Measurements from ENCODE around the gene ASGR2. TPM values are rescaled to one million over a fixed set of nuclear protein-coding genes. Genes with fewer than 3 reads are reported as not detected.
"Not testable (repeated sequence)": the region's sequence is repeated elsewhere in the genome, so short reads cannot be mapped to it uniquely, and the experiment has no call there.

ASGR2 gene
- polyA plus RNA-seq, 4 donors: 0.92 to 2.0 (median 1.7) TPM

DNA sequence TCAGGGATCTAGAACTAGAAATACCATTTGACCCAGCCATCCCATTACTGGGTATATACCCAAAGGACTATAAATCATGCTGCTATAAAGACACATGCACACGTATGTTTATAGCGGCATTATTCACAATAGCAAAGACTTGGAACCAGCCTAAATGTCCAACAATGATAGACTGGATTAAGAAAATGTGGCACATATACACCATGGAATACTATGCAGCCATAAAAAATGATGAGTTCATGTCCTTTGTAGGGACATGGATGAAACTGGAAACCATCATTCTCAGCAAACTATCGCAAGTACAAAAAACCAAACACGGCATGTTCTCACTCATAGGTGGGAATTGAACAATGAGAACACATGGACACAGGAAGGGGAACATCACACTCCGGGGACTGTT lies 12.9 kb upstream of the ASGR2 start:
- DNase-seq (ENCODE audit: low read depth in 4 of 4, low spot score in 3 of 4): not testable (repeated sequence)

DNA sequence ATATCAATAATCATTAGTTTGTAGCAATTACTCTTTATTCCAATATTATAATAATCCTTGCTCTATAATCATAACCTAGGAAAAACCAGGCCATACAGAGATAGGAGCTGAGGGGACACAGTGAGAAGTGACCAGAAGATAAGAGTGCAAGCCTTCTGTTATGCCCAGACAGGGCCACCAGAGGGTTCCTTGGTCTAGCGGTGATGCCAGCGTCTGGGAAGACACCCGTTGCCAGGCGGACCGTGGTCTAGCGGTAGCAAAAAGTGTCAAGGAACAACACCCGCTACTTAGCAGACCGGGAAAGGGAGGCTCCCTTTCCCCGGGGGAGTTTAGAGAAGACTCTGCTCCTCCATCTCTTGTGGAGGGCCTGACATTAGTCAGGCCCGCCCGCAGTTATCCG lies 11.8 kb upstream of the ASGR2 start:
- DNase-seq (ENCODE audit: low read depth in 4 of 4, low spot score in 3 of 4): not testable (repeated sequence)

DNA sequence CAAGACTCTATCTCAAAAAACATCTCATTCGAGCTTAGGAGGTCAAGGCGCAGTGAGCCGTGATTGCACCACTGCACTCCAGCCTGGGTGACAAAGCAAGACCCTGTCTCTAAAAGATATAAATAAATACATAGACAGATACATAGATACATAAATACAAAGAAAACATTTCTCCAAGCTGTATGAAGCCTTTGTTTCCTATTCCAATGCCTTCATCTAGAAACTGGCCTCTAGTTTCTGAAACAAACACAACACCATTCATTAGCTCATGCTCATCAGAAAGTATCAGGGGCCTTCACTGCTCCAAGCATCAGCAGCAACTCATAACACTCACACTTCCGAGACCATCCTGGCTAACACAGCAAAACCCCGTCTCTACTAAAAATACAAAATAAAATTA lies 10.3 kb upstream of the ASGR2 start:
- DNase-seq (ENCODE audit: low read depth in 4 of 4, low spot score in 3 of 4): no peak

DNA sequence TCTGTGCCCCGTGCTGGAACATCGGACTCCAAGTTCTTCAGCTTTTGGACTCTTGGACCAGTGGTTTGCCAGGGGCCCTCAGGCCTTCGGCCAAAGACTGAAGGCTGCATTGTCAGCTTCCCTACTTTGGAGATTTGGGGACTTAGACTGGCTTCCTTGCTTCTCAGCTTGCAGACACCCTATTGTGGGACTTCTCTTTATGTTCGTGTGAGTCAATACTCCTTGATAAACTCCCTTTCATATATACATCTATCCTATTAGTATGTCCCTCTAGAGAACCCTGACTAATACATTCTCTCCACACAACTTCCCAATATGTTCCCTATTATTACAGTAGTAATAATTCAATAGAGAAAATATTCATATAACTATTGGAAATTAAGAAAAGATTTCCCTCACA lies 9.2 kb upstream of the ASGR2 start:
- no peak for DNase-seq (ENCODE audit: low read depth in 4 of 4, low spot score in 3 of 4)

DNA sequence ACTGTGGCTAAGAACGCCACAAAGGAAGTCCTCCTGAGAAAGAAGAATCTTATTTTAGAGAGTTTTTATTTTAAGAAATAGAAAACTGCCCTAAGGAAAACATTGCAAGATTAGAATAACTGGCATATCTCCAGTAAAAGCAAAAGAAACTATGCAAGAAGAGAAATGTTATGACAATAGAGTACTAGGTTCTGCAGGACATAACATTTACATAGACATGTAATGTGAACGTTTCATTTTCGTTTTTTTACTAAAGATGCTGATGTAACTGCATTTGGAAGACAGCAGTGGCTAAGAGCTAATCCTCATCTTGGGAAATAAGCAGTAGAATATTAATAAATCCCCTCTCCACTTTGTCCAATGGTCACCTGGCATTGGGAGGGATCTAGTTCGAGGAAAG lies 7.8 kb upstream of the ASGR2 start:
- DNase-seq (ENCODE audit: low read depth in 4 of 4, low spot score in 3 of 4): no peak

DNA sequence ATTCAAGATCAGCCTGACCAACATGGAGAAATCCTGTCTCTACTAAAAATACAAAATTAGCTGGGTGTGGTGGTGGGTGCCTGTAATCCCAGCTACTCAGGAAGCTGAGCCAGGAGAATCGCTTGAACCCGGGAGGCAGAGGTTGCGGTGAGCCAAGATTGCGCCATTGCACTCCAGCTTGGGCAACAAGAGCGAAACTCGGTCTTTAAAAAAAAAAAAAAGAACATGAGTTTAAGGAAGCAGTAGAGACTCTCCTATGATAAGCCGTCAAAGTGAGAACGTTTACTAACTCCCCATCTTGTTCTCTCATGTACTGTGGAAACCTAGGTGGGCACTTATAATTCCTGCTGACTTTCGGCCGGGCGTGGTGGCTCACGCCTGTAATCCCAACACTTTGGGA lies 6.0 kb upstream of the ASGR2 start:
- not testable (repeated sequence) for DNase-seq (ENCODE audit: low read depth in 4 of 4, low spot score in 3 of 4)

DNA sequence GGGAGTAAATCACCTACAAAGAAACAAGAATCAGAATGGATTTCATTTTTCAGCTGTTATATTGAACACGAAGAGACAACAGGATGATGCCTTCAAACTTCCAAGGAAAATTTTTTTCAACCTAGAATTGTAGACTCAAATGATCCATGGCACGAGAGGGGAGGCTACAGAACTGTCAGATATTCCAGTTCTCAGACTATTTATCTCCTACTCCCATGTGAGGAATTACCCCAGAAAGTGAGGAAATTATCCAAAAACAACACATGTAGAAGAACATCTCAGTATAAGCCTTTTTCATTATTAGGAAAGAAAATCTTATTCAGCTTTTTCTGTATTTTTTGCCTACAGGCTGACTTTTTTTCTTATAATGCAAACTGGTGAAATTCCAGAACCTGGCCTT lies 5.5 kb upstream of the ASGR2 start:
- DNase-seq (ENCODE audit: low read depth in 4 of 4, low spot score in 3 of 4): no peak

DNA sequence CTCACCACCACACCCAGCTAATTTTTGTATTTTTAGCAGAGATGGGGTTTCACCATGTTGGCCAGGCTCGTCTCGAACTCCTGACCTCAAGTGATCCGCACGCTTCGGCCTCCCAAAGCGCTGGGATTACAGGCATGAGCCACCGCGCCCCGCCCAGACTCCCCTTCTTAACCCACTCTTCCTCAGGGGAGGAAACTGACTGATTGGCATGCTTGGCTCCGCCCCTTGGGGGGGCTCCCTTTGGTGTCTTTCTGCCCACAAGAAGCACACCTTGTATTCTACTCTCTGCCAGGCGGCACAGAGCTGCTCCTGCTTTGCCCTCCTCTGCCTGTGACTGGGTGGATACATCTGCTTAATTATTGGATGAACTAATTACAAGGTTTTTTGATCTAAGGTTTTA lies 4.7 kb upstream of the ASGR2 start:
- DNase-seq (ENCODE audit: low read depth in 4 of 4, low spot score in 3 of 4): no peak

DNA sequence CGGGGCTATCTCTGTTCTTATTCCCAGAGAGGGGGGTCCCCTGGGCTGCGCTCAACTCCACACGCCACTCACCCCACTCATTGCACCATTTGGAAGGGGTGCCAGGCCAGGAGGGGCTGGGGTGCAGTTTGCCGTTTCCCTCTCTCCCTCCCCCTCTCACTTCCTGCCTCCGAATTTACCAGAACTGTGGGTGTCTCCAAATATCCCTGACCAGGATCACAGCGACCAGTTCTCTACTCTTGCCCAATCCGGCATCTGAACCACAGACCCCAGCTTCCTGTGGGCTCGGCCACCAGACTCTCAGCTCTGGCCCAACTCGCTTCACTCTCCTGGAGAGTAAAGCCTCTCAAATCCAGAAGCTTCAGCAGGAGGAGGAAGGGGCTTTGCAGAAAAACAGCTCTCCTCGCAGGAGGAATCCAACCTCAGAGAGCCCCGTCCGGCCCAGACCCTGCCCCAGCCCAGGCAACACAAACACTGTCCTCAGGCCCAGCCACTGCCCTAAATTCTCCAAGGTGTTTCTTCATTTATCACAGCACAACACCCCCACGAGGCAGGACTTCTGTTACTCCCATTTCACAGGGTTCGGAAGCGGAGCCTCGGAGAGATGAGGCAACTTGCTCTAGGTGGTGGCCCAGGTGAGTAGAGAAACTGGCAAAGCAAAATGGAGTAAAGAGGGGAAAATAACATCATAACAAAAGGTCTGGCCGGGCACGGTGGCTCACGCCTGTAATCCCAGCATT lies 423 bp upstream of the ASGR2 start:
- DNase-seq (ENCODE audit: low read depth in 4 of 4, low spot score in 3 of 4): no peak

DNA sequence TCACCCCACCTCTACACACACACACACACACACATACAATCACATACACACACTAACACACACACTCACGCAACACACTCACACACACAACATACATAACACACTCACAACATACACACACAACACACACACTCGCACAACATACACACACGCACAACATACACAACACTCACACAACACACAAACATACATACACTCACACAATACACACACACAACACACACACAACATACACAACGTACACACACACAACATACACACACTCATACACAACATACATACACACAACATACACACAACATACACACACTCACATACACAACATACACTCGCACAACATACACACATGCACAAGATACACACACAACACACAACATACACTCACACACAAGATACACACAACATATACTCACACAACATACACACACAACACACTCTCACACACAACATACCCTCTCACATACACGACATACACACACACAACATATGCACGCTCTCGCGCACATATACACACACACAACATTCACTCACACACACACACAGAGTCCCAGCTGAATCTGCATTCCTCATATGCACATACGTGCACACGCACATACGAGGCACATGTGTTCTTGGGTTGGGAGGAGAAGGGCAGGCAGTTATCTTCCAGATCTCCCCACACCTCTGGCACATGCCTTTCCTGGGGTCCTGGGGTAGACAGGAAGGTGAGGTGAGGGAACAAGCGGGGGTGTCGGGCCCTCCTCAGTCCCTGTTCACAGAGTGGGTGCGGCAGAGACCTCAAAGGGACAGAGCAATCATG lies 1.1 kb downstream of the ASGR2 start:
- no peak for DNase-seq (ENCODE audit: low read depth in 4 of 4, low spot score in 3 of 4)

DNA sequence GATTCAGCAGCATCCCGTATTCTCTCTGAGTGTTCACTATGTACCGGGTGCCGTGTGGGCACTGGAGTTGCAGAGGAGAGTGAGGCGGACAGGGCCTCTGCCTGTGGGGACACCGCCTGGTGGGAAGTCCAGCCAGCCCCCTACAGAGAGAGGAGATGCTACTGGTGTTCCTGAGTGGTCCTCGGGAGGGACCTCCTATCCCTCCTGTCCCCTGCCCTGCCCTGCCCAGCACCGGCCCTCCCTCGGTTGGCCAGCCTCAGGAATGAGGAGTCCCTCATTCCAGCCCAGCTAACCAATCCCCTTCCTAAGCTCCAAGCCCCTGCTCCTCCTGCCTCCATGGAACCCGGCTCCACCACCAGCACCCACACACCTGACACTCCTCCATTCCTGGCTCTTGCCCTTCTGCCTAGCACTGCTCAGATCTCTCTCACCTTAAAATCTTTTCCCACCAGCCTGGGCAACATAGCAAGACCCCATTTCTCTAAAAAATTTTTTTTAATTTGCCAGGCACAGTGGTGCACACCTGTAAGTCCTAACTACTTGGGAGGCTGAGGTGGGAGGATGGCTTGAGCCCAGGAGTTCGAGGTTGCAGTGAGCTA lies 2.0 kb downstream of the ASGR2 start:
- DNase-seq (ENCODE audit: low read depth in 4 of 4, low spot score in 3 of 4): no peak

DNA sequence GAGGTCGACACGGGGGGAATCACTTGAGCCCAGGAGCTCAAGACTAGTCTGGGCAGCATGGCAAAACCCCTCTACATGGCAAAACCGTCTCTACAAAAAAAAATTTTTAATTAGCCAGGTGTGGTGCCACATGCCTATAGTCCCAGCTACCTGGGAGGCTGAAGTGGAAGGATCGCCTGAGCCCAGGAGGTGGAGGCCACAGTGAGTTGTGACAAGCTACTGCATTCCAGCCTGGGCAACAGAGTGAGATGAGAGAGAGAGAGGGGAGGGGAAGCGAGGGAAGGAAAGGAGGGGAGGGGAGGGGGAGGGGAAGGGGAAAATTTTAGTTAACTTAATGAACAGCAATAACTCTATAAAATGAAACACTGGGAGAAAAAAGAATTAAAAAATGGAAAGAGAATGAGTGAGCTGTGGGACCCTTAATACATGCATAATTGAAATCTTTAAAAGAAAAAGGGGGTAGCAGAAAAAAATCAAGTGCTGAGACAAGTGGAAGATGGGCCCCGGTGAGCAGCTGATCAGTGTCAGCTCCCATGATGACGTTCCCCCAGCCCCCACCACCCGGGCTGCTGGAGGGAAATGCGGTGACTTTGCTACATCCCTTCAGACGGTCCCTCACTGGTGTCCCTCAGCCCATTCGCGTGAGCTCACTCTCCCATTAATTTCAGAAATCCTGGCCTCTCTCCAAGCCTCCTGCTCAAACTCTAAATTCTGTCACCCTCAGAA lies 2.7 kb downstream of the ASGR2 start:
- no peak for DNase-seq (ENCODE audit: low read depth in 4 of 4, low spot score in 3 of 4)

DNA sequence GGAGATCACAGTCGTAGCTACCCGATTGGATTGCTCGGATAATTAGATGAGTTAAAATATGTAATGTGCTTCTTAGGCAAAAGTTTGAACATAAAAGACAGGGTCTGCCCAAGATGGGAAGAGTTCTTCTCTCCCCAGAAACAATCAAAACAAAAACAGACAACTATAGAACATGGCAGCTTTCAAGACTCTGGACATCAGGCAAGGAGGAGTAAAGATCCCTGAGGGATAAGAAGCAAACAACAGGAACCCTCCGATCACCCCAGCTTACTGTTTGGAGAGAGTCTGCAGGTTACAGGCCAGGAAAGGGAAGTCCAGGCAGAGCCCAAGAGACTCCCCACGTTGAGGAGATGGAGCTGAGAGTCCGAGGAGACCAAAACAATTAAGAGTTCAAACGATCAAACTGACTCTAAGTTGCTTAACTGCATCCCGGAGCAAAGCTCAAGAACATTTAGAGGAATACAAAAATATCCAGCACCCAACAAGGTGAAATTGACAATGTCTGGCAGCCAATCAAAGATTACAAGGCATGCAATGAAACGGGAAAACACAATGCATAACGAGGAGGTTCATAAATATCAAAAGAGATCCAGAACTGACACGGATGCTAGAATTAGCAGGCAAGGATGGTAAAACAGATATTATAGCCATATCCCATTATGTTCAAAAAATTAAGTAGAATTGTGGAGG lies 3.9 kb downstream of the ASGR2 start:
- no peak for DNase-seq (ENCODE audit: low read depth in 4 of 4, low spot score in 3 of 4)

DNA sequence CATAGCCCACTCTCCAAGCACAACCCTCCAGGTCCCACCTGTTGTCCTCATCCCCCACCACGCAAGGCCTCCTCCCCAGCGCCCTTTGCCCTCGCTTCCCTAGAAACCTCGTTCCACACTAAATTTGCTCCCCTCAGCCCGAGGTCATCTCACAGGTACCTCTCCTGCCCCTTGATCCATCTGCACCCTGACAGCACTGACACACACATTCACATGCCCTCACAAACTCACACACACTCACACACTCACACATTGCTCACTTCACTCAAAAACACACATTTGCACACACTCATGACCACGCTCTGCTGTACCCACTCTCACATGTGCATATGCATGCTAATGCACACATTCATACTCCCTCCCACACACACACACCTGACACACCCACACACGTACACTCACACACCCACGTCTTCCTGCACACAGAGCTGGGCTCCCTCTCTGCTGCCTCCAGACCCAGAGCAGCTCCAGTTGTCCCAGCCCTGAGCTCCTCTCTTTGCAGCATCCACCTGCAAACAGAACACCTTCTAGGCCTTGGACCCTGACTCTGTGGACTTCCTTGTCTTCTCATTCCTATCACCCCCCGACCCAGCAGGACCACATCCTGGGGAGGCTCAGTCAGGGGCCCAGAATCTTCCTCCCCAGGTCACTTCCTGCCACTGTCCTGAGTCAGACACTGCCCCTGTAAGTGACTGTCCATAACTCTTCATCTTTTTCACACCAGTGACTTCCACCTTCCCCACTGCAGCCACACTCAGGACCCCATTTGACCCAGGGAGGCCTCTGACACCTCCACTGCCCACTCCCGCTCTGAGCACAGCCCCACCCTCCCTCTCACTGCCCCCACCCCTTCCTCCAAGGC lies 4.9 kb downstream of the ASGR2 start:
- no peak for DNase-seq (ENCODE audit: low read depth in 4 of 4, low spot score in 3 of 4)

DNA sequence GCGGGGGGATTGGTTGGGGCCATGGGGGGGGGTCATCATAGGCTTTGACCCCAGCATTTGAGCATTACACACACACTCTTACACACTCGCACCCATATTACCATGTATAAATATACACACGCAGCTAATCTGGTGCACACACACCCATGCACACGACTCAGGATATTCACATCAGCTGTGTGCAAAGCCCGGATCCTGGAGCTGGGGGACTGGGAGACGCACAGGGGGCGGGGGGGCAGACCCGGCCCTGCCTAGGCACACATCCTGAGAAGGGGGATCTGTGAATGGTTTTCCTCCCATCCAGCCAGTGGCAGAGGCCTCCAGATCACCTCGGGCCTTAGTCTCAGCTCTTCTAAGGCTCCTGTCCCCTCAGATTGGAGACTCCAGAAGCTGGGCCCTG lies 5.6 kb downstream of the ASGR2 start:
- DNase-seq (ENCODE audit: low read depth in 4 of 4, low spot score in 3 of 4): no peak

DNA sequence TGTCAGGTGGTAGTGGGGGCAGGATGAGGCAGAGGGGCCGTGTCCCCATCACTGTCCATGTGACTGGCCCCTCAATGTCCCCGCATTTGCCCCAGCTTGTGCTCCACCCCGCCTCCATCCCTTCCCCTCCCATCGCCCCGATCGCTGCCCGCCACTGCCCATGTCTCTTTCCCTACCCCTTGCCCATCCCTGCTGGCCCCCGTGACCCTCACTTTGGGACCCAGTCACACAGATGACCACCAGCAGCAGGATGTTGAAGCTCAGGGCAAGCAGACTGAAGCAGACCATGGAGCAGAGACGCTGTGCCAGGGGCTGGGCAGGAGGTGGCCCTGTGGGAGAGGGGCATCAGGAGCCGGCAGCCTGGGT lies 6.1 kb downstream of the ASGR2 start:
- no peak for DNase-seq (ENCODE audit: low read depth in 4 of 4, low spot score in 3 of 4)

DNA sequence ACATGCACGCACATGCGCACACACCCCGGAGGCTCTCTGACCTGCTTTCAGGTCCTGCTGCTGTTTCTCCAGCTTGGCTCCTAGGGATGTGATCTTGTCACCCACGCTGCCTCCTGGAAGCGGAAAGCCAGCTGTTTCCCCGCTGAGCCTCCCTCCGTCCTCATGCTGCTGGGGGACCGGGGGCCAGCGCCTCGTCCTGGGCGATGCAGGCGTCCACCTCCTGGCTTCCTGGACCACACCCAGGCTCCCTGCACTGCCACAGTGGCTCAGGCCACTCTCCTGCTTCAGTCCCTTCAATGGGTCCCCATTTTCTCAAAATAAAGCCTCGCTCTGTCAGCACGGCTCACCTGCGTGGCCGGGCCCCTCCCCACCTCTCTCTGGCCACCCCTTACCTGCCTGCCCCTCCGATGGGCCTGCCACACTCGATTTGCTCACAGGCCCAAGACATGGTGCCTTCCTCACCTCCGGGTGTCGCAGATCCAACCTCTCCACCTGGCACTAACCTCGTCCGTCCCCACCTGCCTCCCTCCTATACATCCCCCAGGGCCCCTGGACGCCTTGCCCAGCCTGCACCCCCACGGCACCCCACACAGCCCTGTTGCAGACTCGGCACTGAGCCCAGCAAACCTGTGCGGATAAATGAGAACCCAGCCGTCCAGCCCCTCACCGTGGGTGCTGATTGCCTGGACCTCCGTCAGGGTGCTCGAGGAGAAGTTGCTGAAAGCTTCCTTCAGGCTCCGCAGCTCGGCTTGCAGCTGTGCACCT lies 6.6 kb downstream of the ASGR2 start:
- DNase-seq (ENCODE audit: low read depth in 4 of 4, low spot score in 3 of 4): no peak

DNA sequence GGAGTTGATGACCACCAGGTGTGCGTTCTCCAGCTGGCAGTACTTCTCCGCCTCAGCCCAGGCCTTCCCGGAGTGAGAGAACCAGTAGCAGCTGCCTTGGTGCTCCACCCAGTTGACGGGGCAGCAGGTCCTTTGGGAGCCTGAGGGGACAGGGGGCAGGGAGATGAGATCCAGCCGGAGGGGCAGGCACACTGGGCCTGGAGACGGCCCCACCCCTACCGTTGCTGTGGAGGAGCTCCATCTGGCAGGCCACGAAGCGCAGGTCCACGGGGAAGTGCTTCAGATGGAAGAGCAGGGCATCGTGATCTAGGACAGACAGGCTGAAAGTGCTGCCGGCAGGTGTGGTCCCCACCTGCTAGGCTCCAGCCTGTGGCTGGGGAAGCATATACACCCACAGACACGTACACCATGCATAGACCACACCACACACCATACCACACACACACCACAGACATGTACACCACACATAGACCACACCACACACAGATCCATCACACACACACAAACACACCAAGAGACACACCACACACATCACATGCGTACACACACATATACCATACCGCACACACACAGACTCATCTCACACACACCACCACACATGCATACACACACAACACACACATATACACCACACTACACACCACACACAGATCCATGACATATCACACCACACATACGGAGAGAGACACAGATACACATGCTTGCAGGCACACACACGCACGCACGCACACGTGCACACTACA lies 7.4 kb downstream of the ASGR2 start:
- no peak for DNase-seq (ENCODE audit: low read depth in 4 of 4, low spot score in 3 of 4)
